Ovary (tissue), 3 donors: ENCODE results near the gene STX4.

ENCODE experiments used
- EP300 ChIP-seq: sonication (generic); formaldehyde crosslinking; IDR thresholded peaks from one replicate; pipeline ENCODE4 v1.6.1; 2017; ENCODE audit warnings: antibody characterized with exemption
- POLR2A ChIP-seq: fragments of 450-650 bp; IDR thresholded peaks from one replicate; pipeline ENCODE4 v1.6.1; 2017; ENCODE audit warnings: antibody characterized with exemption, mild to moderate bottlenecking, moderate library complexity
- TF ChIP-seq, protein P1 (sequence below), 3 donors: fragments of 450-650 bp in 2 of 3; fragments of 200-600 bp in 1 of 3; IDR thresholded peaks; one replicate each; pipeline versions ENCODE4 v1.5.1 to v1.8.0; 2016 to 2022; ENCODE audit warnings: antibody characterized with exemption in 3 of 3, mild to moderate bottlenecking in 1 of 3
- donor health status: DM: no; HTN: no; CAD: no.

DNA sequence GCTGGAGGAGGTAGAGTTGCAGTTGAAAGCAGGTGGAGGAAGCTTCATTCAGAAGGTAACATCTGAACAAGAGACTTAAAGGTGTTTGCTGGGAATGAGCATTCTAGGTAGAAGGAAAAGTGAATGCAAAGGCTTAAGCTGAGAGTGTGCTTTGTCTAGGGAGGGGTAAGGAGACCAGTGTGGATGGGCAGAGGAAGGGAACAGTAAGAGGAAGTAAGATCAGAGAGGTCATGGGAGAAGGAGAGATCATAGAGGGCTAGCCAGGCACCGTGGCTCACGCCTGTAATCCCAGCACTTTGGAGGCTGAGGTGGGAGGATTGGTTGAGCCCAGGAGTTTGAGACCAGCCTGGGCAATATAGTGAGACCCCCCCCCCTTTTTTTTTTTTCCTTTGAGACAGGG is 3.3 kb downstream of the STX4 start:
- no peak for TF ChIP-seq POLR2A
- TF ChIP-seq, protein P1, sequence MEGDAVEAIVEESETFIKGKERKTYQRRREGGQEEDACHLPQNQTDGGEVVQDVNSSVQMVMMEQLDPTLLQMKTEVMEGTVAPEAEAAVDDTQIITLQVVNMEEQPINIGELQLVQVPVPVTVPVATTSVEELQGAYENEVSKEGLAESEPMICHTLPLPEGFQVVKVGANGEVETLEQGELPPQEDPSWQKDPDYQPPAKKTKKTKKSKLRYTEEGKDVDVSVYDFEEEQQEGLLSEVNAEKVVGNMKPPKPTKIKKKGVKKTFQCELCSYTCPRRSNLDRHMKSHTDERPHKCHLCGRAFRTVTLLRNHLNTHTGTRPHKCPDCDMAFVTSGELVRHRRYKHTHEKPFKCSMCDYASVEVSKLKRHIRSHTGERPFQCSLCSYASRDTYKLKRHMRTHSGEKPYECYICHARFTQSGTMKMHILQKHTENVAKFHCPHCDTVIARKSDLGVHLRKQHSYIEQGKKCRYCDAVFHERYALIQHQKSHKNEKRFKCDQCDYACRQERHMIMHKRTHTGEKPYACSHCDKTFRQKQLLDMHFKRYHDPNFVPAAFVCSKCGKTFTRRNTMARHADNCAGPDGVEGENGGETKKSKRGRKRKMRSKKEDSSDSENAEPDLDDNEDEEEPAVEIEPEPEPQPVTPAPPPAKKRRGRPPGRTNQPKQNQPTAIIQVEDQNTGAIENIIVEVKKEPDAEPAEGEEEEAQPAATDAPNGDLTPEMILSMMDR (IDR thresholded peaks at IDR 0.05) = no peak
- TF ChIP-seq EP300 = no peak
